ENCODE data around the gene ORM1.
A peak's percentile ranks its signal among the peaks of the same experiment; 100 is the strongest.

The ORM1 gene

DNA sequence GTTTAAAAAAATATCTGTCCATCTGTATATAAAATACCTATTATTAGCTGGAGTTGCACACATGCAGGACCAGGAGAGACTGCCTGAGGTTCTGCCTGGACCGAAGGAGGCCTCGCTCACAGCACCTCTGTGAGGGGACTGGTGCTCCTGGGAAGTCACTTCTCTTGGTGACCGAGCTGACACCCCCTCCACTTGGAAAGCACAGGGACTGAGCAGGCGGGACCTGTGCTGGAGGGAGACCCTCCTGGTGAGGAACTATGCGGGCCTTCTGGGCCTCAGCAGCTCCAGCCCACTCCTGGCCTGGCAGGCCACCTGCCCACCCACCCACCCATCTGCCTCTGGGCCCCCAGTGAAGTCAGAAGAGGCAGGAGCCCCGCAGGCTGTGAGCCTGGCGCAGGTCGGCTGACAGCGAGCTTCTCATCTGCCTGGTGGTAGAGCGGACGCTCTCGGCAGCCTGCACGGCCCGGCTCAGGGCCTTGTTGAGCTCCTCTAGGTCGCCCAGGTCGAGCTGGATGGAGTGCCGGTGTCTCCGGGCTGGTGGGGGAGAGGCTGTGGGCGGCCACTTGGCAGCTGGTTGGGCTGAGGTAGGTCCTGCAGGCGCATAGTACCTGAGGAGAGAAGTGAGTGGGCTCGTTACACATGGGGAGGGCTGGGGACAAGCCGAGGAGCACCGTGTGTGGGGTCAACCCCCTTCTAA is 13.9 kb downstream of the ORM1 start:
- Histone ChIP-seq H3K36me3 (ENCODE audit: control insufficient read depth in 2 of 2, insufficient read depth in 1 of 2, low read length in 2 of 2) (no peaks in the 10 kb centered on the region), H3K4me3 (ENCODE audit: low read depth, low read length) (no peak overlapping the region), H3K9me3 (ENCODE audit: control insufficient read depth, insufficient read depth, low read depth, low read length) (no peaks in the 10 kb centered on the region), H3K4me1 (ENCODE audit: control insufficient read depth, insufficient read depth, low read length) (no peaks in the 10 kb centered on the region), H3K27ac (ENCODE audit: extremely low read depth, low read depth, low read length) (no peak overlapping the region)
- ChIA-PET CTCF (no interaction called here), POLR2A (no interaction called here)
- TF ChIP-seq, protein P1, sequence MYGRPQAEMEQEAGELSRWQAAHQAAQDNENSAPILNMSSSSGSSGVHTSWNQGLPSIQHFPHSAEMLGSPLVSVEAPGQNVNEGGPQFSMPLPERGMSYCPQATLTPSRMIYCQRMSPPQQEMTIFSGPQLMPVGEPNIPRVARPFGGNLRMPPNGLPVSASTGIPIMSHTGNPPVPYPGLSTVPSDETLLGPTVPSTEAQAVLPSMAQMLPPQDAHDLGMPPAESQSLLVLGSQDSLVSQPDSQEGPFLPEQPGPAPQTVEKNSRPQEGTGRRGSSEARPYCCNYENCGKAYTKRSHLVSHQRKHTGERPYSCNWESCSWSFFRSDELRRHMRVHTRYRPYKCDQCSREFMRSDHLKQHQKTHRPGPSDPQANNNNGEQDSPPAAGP (tag by site-specific recombination; IDR thresholded peaks at IDR 0.05): no peak
- TF ChIP-seq HOXA7 (CRISPR knock-in tag; IDR thresholded peaks at IDR 0.05; ENCODE audit: borderline replicate concordance): no peak
- TF ChIP-seq ZFP37 (tag by site-specific recombination; IDR thresholded peaks at IDR 0.05): no peak
- TF ChIP-seq ZBTB1 (tag by site-specific recombination; IDR thresholded peaks at IDR 0.05): no peak
- TF ChIP-seq ZNF76 (tag by site-specific recombination; IDR thresholded peaks at IDR 0.05; ENCODE audit: borderline replicate concordance, low read depth): no peak
- no peak for TF ChIP-seq ZNF837 (tag by site-specific recombination; IDR thresholded peaks at IDR 0.05)

DNA sequence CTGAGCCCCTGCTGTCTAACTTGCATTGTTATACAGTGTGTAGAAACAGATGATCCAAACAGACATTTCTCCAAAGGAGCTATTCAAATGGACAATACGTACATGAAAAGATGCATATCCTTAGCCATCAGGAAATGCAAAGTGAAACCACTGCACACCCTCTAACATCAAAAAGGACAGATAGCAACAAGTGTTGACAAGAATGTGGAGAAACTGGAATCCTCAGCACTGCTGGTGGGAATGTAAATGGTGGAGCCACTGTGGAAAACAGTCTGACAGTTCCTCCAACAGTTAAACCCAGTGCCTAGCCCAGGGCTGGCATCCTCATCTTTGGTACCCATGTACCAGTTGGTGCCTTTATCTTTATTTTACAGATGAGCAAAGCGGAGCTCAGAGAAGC is 15.3 kb downstream of the ORM1 start:
- Histone ChIP-seq H3K36me3 (ENCODE audit: control insufficient read depth in 2 of 2, insufficient read depth in 1 of 2, low read length in 2 of 2) (no peaks in the 10 kb centered on the region), H3K4me1 (ENCODE audit: control insufficient read depth, insufficient read depth, low read length) (no peaks in the 10 kb centered on the region), H3K4me3 (ENCODE audit: low read depth, low read length) (no peak overlapping the region), H3K9me3 (ENCODE audit: control insufficient read depth, insufficient read depth, low read depth, low read length) (no peaks in the 10 kb centered on the region), H3K27ac (ENCODE audit: extremely low read depth, low read depth, low read length) (no peak overlapping the region)
- POLR2A ChIA-PET: interaction anchor here (1.0 kb wide), 1 partner anchor 249 kb away, joined by 3 read pairs; the partner anchor contains the start of gene ATP6V1G1
- CTCF ChIA-PET: interaction anchor here (0.6 to 2.8 kb wide), 14 partner anchors 9 to 1292 kb away, joined by 3 to 20 read pairs (median 4); partner anchors contain the start of gene ATP6V1G1
- TF ChIP-seq SCRT2 (tag by site-specific recombination; IDR thresholded peaks at IDR 0.05) (peak; percentile 74), MYNN (tag by site-specific recombination; IDR thresholded peaks at IDR 0.05; ENCODE audit: borderline replicate concordance) (no peak), ZNF529 (tag by site-specific recombination; IDR thresholded peaks at IDR 0.05; ENCODE audit: insufficient replicate concordance) (no peak), TCF7L2 (IDR thresholded peaks at IDR 0.05; ENCODE audit: borderline replicate concordance, low read depth, low read length) (no peak)

DNA sequence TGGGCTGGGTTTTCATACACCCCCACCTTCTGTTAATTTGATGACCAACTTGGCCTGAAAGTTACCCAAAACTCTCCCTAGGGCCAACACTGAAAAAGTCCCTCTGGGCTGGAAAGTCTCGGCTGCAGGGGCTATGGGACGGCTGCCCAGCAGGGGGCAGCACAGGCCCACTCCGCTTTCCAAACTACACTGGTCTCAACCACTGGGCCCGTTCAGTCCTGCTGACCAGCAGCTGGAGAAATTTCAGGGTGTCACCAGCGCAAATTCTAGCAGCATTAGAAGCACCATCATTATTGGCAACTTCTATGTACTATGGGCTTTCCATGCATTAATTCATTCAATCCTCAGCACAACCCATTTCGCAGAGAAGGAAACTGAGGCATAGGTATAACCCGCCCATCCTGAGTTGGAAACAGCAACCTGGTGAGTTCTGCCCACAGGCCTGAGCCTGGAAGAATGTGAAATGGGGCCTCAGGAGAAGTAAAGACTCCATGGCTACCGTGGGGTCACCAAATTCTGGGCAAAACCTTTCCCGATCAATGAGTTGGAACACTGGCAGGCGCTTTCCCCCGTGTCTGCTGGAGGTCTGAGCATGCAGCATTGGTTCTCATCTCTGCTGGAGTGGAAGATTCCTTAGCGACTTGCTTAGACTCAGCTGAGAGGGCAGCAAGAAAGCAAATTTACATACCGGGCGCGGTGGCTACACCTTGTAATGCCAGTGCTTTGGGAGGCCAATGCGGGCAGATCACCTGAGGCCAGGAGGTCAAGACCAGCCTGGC is 16.4 kb downstream of the ORM1 start:
- no peaks in the 10 kb centered on the region for H3K9me3 ChIP-seq (ENCODE audit: control insufficient read depth, insufficient read depth, low read depth, low read length)
- H3K4me3 ChIP-seq (ENCODE audit: low read depth, low read length): no peak overlapping the region
- no peaks in the 10 kb centered on the region for H3K36me3 ChIP-seq (ENCODE audit: control insufficient read depth in 2 of 2, insufficient read depth in 1 of 2, low read length in 2 of 2)
- H3K4me1 ChIP-seq (ENCODE audit: control insufficient read depth, insufficient read depth, low read length): no peaks in the 10 kb centered on the region
- CTCF ChIA-PET: interaction anchor here (0.6 to 2.8 kb wide), 20 partner anchors 10 to 1293 kb away, joined by 3 to 20 read pairs (median 3); no protein-coding TSS in a partner anchor
- TF ChIP-seq ZNF121 (tag by site-specific recombination; IDR thresholded peaks at IDR 0.05): 0 out of 2 replicates have a peak, but pooled peaks have one; percentile 15
- TF ChIP-seq ZNF791 (tag by site-specific recombination; IDR thresholded peaks at IDR 0.05): no peak
- TF ChIP-seq, protein P2, sequence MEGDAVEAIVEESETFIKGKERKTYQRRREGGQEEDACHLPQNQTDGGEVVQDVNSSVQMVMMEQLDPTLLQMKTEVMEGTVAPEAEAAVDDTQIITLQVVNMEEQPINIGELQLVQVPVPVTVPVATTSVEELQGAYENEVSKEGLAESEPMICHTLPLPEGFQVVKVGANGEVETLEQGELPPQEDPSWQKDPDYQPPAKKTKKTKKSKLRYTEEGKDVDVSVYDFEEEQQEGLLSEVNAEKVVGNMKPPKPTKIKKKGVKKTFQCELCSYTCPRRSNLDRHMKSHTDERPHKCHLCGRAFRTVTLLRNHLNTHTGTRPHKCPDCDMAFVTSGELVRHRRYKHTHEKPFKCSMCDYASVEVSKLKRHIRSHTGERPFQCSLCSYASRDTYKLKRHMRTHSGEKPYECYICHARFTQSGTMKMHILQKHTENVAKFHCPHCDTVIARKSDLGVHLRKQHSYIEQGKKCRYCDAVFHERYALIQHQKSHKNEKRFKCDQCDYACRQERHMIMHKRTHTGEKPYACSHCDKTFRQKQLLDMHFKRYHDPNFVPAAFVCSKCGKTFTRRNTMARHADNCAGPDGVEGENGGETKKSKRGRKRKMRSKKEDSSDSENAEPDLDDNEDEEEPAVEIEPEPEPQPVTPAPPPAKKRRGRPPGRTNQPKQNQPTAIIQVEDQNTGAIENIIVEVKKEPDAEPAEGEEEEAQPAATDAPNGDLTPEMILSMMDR (tag by site-specific recombination; IDR thresholded peaks at IDR 0.05): peak; percentile 49
- no peak for TF ChIP-seq ZFP37 (tag by site-specific recombination; IDR thresholded peaks at IDR 0.05)
- TF ChIP-seq ZNF654 (tag by site-specific recombination; IDR thresholded peaks at IDR 0.05; ENCODE audit: low read depth): peak; percentile 76
- no peak overlapping the region for H3K27ac ChIP-seq (ENCODE audit: extremely low read depth, low read depth, low read length)
- POLR2A ChIA-PET: interaction anchor here (0.6 kb wide), 2 partner anchors 65 to 146 kb away, joined by 3 read pairs; no protein-coding TSS in a partner anchor

Measured in HEK293 (cell line).